HG02970 (cell line): ENCODE data around the gene ENTR1.

Experiments
- ATAC-seq: cut with Tn5 transposase; IDR thresholded peaks from one replicate; pipeline ENCODE4 v1.9.1; 2021; ENCODE audit warnings: mild to moderate bottlenecking, moderate library complexity, moderate number of reproducible peaks; ENCODE audit not compliant: unreplicated experiment, low FRiP score

The ENTR1 gene

GRCh38 chr9:136365775-136366222 is 44.6 kb downstream of the ENTR1 start:
- ATAC-seq, result no peak

- ATAC-seq, result no peak
These were observed 45.3 kb downstream of the ENTR1 start for GRCh38 chr9:136364942-136365774.

- ATAC-seq, result no peak
These were observed 46.3 kb downstream of the ENTR1 start for GRCh38 chr9:136363949-136364748.

- peak; percentile 71 for ATAC-seq
These were observed 47.1 kb downstream of the ENTR1 start, which contains the start of gene DNLZ for GRCh38 chr9:136363106-136363948. Gene DNLZ, minus strand, starts transcription at chr9:136363744. Its CDS starts 30 bp downstream, at chr9:136363714.

- no peak for ATAC-seq
These were observed 48.0 kb downstream of the ENTR1 start for GRCh38 chr9:136362450-136362784.

- no peak for ATAC-seq
These were observed 48.5 kb downstream of the ENTR1 start for GRCh38 chr9:136361754-136362449.

GRCh38 chr9:136361047-136361753 is 49.2 kb downstream of the ENTR1 start:
- no peak for ATAC-seq

GRCh38 chr9:136359774-136360718 is 50.4 kb downstream of the ENTR1 start:
- no peak for ATAC-seq

GRCh38 chr9:136358888-136359287 is 51.5 kb downstream of the ENTR1 start:
- ATAC-seq, result no peak

- ATAC-seq, result no peak
These were observed 52.4 kb downstream of the ENTR1 start for GRCh38 chr9:136358016-136358415.

GRCh38 chr9:136357202-136357725 is 53.1 kb downstream of the ENTR1 start:
- no peak for ATAC-seq

- ATAC-seq, result no peak
These were observed 54.5 kb downstream of the ENTR1 start for GRCh38 chr9:136355616-136356557.

- ATAC-seq, result no peak
These were observed 55.8 kb downstream of the ENTR1 start for GRCh38 chr9:136354592-136355085.

- ATAC-seq, result no peak
These were observed 56.5 kb downstream of the ENTR1 start for GRCh38 chr9:136353757-136354488.

GRCh38 chr9:136353088-136353487 is 57.3 kb downstream of the ENTR1 start:
- no peak for ATAC-seq

- ATAC-seq, result no peak
These were observed 57.7 kb downstream of the ENTR1 start for GRCh38 chr9:136352682-136353081.
